ENCODE data around the gene SGF29.

DNA sequence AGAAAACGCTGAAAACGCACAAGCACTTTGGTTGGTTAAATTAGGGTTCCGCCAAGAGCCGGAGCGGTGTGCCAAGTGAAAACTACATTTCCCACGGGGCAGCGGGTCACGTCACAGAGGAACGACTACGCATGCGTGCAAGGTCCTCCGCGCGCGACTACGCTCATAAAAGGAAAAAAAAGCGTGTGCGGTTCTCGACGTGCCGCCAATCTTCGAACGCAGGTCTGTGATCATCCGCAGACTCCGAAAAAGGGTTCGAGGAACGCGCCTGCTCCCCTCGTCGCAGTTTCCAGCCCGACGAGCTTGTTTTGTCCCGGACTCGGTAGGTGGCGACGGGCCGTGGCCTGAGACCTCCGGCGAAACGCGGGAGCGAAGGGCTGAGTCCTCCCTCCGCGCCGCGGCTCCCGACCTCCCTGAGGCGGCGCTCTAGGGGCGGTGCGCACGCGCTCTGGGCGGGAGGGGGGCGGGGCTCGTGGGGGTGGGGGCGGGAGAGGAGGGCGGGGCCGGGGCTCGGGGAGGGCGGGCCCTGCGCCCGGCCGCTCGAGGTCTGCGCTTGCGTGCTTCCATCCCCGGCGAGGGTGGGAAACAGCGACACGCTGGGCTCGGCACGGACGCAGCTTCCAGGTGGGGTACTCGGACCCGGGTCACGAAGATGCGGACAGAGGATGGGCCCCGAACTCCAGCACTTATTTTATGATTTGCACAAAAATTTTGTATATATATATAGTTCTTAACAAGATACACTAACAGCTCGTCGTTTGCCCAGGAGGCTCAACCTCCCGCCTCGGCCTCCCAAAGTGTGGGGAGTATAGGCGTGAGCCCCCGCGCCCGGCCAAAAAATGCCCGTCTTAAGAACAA lies at the start of gene SGF29:
- TF ChIP-seq, protein P1, sequence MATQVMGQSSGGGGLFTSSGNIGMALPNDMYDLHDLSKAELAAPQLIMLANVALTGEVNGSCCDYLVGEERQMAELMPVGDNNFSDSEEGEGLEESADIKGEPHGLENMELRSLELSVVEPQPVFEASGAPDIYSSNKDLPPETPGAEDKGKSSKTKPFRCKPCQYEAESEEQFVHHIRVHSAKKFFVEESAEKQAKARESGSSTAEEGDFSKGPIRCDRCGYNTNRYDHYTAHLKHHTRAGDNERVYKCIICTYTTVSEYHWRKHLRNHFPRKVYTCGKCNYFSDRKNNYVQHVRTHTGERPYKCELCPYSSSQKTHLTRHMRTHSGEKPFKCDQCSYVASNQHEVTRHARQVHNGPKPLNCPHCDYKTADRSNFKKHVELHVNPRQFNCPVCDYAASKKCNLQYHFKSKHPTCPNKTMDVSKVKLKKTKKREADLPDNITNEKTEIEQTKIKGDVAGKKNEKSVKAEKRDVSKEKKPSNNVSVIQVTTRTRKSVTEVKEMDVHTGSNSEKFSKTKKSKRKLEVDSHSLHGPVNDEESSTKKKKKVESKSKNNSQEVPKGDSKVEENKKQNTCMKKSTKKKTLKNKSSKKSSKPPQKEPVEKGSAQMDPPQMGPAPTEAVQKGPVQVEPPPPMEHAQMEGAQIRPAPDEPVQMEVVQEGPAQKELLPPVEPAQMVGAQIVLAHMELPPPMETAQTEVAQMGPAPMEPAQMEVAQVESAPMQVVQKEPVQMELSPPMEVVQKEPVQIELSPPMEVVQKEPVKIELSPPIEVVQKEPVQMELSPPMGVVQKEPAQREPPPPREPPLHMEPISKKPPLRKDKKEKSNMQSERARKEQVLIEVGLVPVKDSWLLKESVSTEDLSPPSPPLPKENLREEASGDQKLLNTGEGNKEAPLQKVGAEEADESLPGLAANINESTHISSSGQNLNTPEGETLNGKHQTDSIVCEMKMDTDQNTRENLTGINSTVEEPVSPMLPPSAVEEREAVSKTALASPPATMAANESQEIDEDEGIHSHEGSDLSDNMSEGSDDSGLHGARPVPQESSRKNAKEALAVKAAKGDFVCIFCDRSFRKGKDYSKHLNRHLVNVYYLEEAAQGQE (IDR thresholded peaks at IDR 0.05; ENCODE audit: insufficient read depth in 1 of 2, low read depth in 2 of 2, low read length in 2 of 2) = no peak
- peak; percentile 98 for TF ChIP-seq POLR2AphosphoS5 (IDR thresholded peaks at IDR 0.05; ENCODE audit: low read depth, low read length)
